Endometrium (tissue), 2 donors: ENCODE data around the gene MLPH.

Experiments
- FAIRE-seq: peaks from 2 replicates; lab custom pipeline; 2012; peaks lifted over from hg19 to GRCh38; lab: Jason Lieb, UNC
- donor health status: control.
- donor health status: control.

Gene MLPH

DNA sequence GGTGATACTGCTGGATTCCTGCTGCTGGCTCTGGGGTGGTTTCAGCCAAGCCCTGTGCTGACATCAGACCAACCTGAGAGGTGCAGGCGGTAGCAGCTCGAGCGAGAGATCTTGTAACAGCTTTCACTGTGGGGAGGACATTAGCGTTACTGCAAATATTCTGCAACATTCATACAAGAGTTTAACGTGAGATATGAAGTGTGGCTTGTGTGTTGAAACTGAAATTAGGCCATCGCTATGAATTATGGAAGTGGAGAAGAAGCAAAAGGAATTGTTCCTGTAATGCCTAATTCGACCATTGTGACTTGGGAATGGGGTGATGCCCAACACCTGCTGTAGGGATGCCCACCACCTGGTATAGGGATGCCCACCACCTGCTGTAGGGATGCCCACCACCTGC lies 6.5 kb upstream of the MLPH start:
- FAIRE-seq: no peak

DNA sequence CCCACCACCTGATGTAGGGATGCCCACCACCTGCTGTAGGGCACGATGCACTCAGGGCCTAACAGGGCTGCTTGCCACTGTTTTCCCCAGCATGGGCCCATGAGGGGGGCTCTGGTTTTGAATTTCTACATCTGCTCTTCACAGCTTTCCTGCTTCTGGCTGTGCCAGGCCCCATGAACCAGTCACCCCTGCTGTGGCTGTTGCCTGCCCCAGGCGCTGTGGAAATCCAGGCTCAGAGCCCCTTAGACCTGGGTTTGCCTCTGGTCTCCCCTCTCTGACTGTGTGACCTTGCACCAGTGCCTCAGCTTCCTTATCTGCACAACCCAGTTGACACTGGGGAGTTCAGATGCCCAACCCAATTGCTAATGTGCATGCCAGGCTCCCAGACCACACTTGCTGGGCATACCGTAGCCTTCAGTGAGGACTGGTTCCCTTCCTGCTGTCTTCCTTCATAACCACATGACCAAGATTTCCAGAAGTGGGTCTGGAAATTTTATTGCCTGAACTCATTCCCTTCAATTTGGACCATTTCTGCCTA lies 6.0 kb upstream of the MLPH start:
- no peak for FAIRE-seq

DNA sequence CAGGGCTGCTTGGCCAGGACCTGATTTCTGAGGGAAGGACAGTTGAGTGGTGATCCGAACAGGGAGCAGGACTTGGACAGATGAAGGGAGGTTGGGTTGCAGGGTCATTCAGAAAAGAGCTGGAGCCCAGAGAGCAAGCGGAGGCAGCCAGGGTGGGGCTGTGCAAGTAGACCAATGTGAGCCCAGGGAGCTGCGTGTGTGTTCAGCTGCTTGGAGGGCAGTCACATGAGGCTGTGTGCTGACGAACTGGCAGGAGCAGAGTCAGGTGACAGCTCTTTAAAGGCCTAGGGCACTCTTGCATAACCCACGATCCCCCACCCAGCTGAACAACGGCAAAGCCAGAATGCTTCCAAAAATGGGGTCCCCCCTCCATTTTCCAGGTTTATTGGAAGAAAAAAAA lies 4.6 kb upstream of the MLPH start:
- no peak for FAIRE-seq

DNA sequence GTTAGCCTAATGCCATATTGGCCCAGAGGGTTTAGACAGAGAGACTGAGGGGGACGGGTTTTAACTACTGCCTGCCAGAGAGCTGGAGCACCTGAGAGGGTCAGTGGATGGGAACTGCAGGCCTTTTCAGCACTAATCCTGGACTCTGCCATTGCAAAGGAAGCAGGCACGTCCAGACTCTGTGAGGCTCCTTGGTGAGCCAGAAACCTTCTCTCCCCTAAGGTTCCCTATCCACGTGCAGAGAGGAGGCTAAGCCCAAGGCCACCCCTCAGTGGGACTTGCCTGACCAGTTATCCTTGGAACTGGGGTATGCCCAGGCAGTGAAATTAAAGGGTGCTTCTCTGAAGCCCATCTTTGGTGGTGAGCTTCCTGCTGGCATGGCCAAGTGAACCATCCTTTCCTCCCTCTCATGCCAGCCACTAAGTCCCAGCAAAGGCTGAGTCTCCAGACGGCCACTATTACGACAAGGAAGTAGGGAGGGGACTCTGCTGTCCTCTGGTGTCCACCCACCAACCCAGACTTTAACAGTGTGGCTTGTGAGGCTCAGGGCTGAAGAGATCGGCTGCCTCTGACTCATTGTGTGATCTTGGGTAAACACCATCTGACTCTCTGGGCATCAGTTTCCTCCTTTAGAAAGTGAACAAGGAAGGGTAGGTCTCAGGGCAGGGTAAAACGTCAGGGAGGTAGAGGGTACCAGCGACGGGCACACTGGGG lies 3.9 kb upstream of the MLPH start:
- FAIRE-seq: no peak

DNA sequence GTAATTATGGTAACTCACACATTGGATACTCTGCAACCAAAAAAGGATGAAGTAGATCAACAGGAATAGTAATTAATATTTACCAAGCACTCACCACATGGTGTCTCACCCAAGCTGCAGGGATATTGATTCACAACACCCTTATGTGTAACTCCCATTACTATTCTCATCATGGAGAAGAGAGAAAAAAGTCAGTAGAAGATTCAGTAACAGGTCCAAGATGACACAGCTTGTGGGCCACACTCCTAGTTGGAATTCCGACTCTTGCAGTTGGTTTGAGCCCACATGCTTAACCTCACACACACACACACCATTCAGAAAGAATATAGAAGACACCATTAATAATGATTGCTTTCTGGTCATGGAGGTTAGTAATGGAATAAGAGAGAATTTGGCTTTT lies 1.7 kb upstream of the MLPH start:
- FAIRE-seq: no peak

DNA sequence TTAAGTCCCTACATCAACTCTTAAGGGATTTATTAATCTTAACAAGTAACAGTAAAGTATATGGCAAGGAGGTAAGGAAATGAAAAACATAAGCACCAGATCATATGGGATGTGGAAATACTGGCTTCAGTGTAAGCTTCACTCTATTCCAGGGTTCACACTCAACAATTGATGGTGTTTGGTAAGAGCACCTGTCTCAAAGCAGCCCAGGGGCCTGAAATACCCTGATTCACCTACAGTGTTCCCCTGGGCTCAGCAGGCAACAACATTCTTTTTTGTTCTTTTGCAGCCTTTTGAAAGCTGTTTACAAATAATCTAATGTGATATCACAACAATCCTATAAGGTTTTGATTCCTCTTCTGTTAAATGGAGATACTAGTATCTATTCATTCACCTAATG lies 1.2 kb upstream of the MLPH start:
- FAIRE-seq: no peak

DNA sequence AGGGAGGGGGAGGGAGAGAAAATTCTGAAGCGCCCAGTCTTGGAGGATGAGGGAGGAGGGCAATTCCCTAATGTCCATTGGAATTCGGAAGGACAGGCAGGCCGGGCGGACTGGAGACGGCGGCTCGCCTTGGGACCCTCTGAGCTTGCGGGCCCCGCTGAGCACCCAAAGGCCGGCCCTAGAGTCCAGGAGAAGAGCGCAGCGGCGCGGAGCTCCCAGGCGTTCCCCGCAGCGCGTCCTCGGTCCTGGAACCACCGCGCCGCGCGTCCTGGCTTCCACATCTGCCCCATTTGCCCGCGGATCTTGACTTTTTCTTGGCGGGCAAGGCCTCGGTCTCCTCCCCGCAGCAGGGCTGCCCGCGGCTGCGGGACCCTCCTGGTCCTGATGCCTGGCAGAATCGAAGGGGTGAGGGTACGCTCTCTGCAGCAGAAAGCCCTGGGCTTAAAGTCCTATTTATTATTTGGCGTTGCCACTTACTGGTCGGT lies 675 bp upstream of the MLPH start:
- no peak for FAIRE-seq

DNA sequence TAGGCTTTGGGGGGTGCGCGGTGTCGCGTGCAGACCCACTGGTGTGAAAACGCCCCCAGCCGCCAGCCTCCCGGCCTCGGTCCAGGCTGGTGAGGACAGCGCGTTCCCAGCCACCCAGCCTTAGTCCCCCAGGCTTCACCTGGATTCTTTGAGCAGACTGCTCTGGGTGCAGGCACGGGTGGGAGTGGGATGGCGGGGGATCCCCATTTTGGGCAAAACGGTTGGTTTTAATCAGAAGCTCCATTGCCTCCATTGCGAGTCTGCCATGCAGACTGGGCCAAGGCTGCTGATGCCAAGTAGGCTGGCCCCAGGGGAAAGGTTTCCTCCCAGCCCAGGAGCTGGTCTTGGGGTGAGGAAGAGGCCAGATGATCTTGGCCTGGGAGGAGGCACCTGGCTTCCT lies 445 bp downstream of the MLPH start:
- no peak for FAIRE-seq

DNA sequence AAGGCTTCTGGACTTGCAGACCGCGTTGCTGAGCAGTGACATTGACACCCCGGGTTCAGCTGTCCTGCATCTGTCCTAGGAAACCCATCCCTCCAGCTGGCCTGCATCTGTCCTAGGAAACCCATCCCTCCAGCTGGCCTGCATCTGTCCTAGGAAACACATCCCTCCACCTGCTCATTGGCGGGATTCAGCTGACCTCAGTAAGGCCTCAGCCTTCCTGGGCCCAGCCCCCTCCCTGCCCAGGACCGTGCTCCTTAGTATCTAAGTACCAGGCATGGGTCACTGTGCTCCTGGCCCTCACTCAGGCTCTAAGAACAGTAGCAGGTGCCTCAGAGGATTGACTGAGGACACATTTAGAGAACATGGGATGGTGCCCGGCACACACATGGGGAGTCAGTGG lies 1.2 kb downstream of the MLPH start:
- FAIRE-seq: no peak

DNA sequence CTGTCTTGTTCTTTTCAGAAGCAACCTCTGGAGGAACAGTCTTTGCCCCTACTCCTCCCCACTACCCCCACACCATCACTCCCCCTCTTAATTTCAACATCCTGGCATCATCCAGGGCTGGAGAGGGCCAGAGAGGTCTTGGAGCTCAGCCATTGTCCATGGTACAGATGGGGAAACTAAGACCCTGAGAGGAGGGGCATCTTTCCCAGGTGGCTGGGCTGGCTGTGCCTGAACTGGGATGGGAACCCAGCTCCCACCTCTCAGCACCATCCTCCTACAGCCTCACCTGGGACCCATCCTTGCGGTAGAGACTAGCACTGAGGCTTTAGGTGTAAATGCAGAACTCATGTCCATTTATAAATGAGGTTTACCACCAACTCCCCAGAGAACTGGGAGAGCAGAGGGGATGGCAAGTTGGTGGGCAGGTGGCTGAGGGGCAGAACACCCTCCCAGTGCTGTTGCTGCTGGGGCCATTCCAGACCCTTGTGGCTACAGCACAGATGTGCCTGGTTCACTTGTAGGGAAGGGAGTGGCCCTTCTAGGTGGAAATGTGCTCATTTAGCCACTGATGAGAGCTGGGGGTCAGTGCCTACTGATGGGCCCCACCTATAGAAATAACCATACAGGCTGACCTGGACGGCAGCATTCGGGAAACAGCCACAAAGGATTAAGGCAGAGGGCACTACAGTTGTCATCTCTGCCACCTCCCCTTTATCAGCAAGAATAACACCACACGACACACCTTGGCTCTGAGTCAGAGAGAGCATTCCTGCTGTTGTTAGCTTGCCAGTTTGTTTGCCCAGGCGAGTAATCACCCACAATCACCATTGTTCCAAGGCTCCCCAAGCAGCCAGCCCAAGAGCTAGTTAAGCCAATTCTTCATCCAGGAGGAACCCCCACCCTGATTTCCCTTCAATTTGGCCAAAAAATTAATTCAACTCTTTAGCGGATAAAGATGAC lies 2.1 kb downstream of the MLPH start:
- no peak for FAIRE-seq

DNA sequence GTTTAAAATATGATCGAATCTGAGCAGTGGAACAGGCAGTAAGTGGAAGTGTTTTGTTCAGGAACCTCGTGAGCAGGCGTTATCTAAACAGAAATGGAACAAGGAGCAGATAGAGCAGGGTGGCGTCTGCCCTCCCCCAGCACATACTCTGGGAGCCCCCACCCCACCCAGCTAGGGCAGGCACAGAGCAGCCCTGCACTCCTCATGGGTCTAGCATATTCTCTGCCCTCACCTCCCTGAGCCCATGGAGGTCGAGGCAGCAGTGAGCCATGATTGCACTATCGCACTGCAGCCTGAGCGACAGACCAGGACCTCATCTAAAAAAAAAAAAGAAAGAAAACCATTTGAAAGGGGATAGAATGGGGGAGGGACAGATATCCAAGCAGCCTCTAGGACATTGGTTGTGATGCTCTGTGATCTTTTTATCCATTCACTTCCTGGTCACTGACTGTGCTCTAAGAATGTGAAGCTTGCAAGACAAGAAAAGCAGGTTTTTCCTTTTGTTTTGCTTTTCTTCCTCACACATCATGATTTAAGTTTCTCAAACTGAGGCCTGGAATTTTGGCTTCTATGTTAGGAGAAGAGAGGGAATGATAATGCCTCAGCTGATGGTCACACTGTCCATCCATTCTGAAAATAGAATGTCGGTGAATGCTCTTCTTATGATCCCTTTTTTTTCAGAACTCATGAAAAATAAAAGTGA lies 3.1 kb downstream of the MLPH start:
- FAIRE-seq: no peak

DNA sequence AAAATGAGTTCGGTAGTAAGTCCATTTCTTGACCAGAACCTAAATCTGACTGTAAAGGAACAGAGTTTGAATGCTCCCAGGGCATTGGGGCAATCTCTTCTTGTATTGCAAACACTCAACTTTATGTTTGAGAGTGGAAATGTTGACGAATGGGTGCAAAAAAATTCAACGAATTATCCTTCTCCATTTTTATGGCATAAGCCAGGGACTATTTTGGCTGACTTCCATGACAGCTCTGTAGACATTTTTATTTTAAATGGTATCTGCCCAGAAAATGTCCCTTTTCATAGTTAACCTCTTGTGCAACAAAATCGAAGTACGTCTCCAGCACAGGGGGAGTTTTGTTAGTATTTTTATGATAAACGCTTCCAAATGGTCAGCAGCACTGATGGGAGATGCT lies 3.7 kb downstream of the MLPH start:
- FAIRE-seq: no peak

DNA sequence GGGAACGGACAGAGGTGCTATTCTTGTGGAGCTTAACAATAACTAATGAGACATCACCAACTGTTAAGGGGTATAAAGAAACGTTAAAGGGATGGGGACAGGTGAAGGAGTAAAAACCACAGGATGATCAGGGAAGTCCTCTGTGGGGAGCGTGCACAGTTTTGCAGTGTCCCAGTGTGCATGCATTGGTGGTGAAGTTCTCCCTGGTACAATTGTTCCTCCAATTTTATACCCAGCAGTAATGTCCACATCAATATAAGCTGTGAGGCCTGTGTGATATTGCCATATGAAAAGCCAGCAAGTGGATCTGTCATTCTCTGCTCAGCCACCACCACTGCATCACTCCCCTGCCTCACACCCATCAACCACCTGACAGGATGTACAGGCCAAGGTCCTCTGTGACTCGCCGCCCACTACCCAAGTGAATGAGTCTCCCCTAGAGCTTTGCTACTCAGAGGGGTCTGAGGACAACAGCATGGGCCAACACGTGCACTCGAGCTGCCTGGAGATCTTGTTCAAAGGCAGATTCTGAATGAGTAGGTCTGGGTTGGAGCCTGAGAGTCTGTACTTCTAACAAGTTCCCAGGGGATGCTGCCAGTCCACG lies 4.6 kb downstream of the MLPH start:
- FAIRE-seq: no peak

DNA sequence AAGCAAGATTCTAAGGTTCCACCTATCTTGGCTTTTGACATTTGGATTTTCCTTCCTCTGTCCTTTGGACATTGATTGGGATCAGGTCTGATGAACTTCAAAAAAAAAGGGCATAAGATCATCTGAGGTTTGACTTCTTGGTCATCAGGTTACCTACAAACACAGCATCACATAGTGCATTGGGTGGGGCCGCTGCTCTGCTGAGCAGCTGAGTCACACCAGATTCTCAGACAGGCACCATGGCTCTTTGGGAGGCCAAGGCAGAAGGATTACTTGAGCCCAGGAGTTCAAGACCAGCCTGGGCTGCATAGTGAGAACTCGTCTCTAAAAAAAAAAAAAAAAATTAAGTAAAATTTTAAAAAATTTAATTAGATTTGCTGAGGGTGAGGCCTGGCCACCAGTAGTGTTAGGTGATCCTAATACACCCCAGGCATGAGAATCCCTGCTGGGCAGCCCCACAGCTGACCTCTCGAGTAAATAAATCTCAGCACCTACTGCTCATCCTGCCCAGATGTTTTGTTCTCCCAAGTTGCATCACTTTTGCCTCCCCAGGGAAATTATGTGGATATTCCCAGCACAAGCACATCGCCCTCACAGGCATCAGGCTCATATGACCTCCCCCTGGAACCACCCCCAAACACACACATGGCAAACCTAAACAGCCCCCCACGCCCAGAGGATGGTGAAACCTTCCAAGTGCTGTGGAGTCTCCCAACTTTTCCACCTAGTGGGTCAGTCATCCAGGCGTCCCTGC lies 5.3 kb downstream of the MLPH start:
- FAIRE-seq: no peak

DNA sequence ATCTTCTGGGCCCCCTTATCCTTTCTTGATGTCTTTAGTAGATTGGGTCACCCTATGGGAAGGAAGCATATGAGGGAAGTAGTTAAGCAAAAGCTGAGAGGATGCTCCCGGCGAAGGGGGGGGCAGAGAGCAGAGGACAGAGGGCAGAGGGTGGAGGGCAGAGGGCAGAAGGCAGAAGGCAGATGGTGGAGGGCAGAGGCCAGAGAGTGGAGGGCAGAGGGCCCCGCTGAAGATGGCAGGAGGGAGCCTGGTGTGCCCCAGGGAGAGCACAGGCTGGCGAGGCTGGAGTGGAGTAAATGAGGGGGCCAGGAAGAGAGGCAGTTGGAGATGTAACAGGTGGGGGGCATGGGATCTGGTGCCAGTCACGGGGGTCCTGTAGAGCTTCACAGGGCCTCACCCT lies 7.0 kb downstream of the MLPH start:
- FAIRE-seq: no peak

DNA sequence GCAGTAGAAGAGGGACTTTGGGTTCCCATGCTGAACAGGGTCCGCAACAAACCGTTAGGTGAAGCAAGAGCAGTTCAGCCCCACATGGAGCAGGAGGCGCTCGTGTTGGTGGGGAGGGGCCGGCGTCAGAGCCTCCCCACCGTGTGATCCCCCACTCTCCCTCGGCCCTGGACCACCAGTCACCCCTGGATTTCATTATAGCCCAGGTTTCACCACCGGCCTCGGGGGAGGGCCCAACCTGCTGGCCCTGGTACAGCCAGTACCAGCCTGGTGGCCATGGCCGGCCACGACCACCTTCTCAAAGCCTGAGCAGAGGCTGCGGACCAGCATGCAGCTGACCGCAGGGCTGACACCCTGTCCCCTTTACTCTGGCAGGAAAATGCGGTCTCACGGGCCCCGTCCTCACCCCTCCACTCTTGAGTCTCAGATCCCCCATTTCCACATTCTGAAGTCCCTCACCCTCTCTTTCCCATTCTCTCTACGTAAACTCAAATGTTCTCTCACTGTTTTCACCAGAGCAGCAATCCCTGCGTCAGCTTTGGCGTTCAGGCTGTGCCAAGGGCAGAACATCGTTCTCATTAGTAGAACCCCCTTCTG lies 8.6 kb downstream of the MLPH start:
- no peak for FAIRE-seq

DNA sequence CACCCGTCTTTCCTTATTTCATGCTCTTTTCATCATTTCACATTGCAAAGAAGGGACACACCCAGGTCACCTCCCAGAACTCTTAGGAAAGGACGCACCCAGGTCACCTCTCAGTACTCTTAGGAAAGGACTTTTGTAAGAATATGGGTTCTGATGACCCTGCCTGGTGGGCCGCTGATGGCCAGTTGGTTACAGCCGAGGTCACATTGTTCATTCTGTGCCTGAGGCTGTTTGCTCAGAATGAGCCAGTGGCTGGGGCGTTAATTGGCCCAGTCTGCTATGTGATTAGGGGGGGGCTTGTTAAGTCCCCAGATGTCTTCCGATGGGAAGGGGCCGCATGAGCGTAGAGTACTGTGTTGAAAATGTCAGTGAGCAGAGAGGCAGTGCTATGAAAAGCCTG lies 9.4 kb downstream of the MLPH start:
- FAIRE-seq: no peak

DNA sequence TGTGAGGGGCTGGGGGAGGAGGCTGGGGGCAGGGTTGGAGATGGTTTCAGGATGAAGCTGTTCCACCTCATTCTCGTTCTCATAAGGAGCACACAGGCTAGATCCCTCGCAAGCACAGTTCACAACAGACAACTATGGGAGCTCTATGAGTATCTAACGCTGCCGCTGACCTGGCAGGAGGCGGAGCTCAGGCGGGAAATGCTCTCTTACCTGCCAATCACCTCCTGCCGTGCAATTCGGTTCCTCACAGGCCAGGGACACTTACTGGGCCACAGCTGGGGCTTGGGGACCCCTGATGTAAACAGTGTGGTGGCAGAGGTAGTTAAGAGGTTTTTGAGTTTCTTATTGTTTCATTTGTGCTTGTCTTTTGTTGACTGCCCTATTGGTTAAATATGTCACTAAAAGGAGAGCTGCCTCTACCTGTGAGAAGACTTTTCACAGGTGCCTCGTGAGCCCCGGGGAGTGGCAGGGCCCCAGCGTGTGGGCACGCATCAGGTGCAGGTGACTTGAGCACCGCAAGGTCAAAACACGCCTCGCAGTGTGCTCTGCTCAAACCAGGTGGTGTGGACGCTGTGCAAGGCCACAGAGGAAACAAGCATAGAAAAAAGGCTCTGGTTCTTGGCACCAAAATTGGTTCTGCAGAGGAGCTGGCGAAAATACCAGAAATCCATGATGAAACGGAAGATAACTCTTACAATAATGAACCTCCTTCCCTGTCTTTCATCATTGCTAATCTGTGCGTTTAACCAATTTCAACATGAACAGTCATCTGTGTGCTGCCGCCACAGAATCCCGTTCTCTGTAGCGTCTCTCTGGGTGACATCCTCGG lies 10.2 kb downstream of the MLPH start:
- no peak for FAIRE-seq

DNA sequence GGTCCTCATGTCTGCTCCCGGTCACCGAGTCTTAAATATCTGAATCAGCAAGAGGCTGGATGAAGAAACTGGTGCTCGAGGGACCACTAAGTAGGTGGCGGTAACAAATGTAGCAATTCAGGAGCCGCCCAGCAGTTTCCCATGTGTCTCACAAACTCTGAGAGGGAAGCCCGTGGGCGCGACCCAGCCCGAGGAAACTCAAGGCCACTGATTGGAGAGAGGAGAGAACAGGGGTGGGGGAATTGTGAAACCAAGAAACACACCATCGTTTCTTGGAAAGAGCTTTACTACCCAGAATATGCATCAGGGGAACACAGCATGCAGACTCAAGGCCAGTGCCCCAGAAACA lies 10.8 kb downstream of the MLPH start:
- FAIRE-seq: no peak

DNA sequence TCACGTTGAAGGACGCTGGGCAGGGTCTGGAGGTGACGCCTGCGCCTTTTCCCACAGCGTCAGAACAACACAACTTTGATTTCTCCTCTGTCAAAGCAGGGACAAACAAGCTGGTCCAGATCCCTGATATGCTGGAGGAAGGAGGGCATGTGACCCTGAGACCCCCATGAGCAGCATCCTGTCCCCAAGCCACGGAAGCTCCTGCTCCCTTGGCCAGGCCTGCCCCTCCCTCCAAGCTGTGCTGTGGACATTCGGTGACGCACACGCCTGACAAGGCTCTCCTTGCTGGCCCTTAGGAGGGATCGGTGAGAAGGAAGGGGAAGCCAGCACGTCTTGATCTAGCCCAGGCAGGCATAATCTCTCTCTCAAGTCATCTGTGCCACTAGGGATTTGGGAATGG lies 11.3 kb downstream of the MLPH start:
- FAIRE-seq: no peak
